Peyer's patch (tissue), 4 donors: Measurements from ENCODE around the gene VAV3.

ENCODE experiments used
- POLR2A ChIP-seq, 2 donors: fragments of 450-650 bp; IDR thresholded peaks; one replicate each; pipeline ENCODE4 v1.5.1; 2017; ENCODE audit warnings: antibody characterized with exemption in 2 of 2, mild to moderate bottlenecking in 2 of 2, moderate library complexity in 2 of 2
- TF ChIP-seq, protein P1 (sequence below), 6 experiments: fragments of 450-650 bp in 4 of 6; fragments of 200-600 bp in 2 of 6; sonication (generic) in 1 of 6; IDR thresholded peaks; one replicate each; pipeline ENCODE4 v1.5.1; 2017 to 2019; ENCODE audit warnings: antibody characterized with exemption in 6 of 6, mild to moderate bottlenecking in 3 of 6, moderate library complexity in 1 of 6

DNA sequence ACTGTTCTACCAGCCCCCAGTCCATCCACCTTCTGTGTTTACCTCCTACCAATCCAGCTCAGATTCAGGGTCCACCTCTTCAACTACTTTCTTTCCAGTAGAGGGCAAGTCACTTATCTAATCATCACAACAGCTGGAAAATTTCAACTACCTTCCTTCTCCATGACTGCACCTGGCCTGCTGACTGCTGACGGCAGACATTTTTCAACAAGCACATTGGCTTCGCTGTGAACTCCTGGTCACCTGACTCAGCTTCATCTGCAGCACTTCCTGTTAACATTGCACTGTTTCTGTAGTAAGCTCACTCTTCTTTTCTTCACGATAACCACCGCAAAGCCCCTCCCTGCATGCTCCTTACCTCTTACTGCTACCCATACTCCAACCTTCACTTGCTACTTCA, 418.4 kb downstream of the VAV3 start:
- TF ChIP-seq, protein P1, sequence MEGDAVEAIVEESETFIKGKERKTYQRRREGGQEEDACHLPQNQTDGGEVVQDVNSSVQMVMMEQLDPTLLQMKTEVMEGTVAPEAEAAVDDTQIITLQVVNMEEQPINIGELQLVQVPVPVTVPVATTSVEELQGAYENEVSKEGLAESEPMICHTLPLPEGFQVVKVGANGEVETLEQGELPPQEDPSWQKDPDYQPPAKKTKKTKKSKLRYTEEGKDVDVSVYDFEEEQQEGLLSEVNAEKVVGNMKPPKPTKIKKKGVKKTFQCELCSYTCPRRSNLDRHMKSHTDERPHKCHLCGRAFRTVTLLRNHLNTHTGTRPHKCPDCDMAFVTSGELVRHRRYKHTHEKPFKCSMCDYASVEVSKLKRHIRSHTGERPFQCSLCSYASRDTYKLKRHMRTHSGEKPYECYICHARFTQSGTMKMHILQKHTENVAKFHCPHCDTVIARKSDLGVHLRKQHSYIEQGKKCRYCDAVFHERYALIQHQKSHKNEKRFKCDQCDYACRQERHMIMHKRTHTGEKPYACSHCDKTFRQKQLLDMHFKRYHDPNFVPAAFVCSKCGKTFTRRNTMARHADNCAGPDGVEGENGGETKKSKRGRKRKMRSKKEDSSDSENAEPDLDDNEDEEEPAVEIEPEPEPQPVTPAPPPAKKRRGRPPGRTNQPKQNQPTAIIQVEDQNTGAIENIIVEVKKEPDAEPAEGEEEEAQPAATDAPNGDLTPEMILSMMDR (IDR thresholded peaks at IDR 0.05) = no peak
- no peak for TF ChIP-seq POLR2A (IDR thresholded peaks at IDR 0.05)
